Suprapubic skin (tissue), 4 donors: Measurements from ENCODE around the gene LGR4. TPM values are rescaled to one million over a fixed set of nuclear protein-coding genes. Genes with fewer than 3 reads are reported as not detected.

Source experiments
- DNase-seq, 2 donors: peaks; one replicate each; pipeline ENCODE4 v3.0.0-alpha.2; 2019; ENCODE audit warnings: low spot score in 2 of 2
- H3K27ac ChIP-seq: fragments of 200-600 bp; sonication (generic); one replicate; pipeline ENCODE4 v1.5.1; 2019
- H3K27me3 ChIP-seq: fragments of 200-600 bp; sonication (generic); one replicate; pipeline ENCODE4 v1.5.1; 2019
- H3K36me3 ChIP-seq: fragments of 200-600 bp; sonication (generic); one replicate; pipeline ENCODE4 v1.5.1; 2019
- H3K4me1 ChIP-seq: fragments of 200-600 bp; sonication (generic); one replicate; pipeline ENCODE4 v1.5.1; 2019
- H3K4me3 ChIP-seq: fragments of 200-600 bp; sonication (generic); one replicate; pipeline ENCODE4 v1.5.1; 2019; ENCODE audit warnings: mild to moderate bottlenecking
- H3K9me3 ChIP-seq: fragments of 200-600 bp; sonication (generic); one replicate; pipeline ENCODE4 v1.5.1; 2019
- CTCF ChIP-seq, 2 donors: fragments of 200-600 bp in 1 of 2; fragments of 450-650 bp in 1 of 2; sonication (generic) in 1 of 2; IDR thresholded peaks; one replicate each; pipeline ENCODE4 v1.5.1; 2016 to 2019; ENCODE audit warnings: antibody characterized with exemption in 2 of 2, mild to moderate bottlenecking in 1 of 2, moderate library complexity in 1 of 2
- EP300 ChIP-seq: sonication (generic); formaldehyde crosslinking; IDR thresholded peaks from one replicate; pipeline ENCODE4 v1.6.1; 2017; ENCODE audit warnings: antibody characterized with exemption
- POLR2A ChIP-seq, 2 donors: fragments of 450-650 bp; IDR thresholded peaks; one replicate each; pipeline ENCODE4 v1.6.1; 2017; ENCODE audit warnings: antibody characterized with exemption in 2 of 2, mild to moderate bottlenecking in 2 of 2, moderate library complexity in 2 of 2
- POLR2AphosphoS5 ChIP-seq, 3 donors: sonication (generic); formaldehyde crosslinking; IDR thresholded peaks; one replicate each; pipeline ENCODE4 v1.6.1; 2017; ENCODE audit warnings: antibody characterized with exemption in 3 of 3
- WGBS: methylation state at CpG from one replicate; pipeline ENCODE4 v1.1.5; 2018; 5-methylcytosine and 5-hydroxymethylcytosine counted together
- total RNA-seq, 4 donors: library from RNA; depleted of rRNA; stranded (reverse); fragments of >200 nt; gene quantifications; one replicate each; pipeline ENCODE4 v1.1.0, GENCODE V29; 2016

Gene LGR4
- total RNA-seq, 4 donors from 2014 or later: 54.7 to 143 (median 66.4) TPM

DNA sequence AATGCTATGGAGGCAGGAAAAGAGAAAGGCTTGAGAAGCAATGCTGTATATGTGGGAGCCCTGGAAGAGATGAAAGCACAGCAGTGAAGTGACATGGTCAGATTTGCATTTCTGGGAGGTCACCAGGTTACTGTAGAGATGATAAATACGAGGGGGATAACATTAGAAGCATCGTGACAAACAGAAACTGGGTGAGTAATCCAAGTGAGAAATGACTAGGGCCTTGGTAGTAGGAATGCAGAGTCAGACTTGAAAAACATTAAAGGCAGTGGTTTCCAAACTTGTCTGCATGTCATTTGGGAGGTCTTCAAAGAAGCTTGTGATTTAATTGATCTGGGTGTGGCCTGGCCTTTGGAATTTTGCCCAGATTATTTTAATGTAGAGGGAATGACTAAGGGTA, 153.5 kb downstream of the LGR4 start:
- no peak for TF ChIP-seq CTCF (IDR thresholded peaks at IDR 0.05)
- no peak for TF ChIP-seq POLR2A (IDR thresholded peaks at IDR 0.05)
- no peak for TF ChIP-seq POLR2AphosphoS5 (IDR thresholded peaks at IDR 0.05)
- no peak for TF ChIP-seq EP300
- no peak overlapping the region for H3K27ac ChIP-seq
- 24% methylated on average over 2 of the region's 2 CpGs for WGBS

GRCh38 chr11:27317751-27318150, 154.8 kb downstream of the LGR4 start:
- no peak overlapping the region for H3K27ac ChIP-seq
- H3K27me3 ChIP-seq: no peaks in the 10 kb centered on the region
- no peak for TF ChIP-seq EP300
- TF ChIP-seq POLR2AphosphoS5 (IDR thresholded peaks at IDR 0.05): no peak
- no peak for TF ChIP-seq POLR2A (IDR thresholded peaks at IDR 0.05)
- TF ChIP-seq CTCF (IDR thresholded peaks at IDR 0.05): no peak
- 82% methylated on average over 2 of the region's 2 CpGs for WGBS
- no peaks in the 10 kb centered on the region for H3K9me3 ChIP-seq
- H3K4me3 ChIP-seq: no peak overlapping the region
- no peaks in the 10 kb centered on the region for H3K36me3 ChIP-seq
- H3K4me1 ChIP-seq: no peaks in the 10 kb centered on the region
- no peak for DNase-seq

More for the DNA sequence above, 153.5 kb downstream of the LGR4 start:
- Histone ChIP-seq H3K4me3 (no peak overlapping the region), H3K27me3 (no peaks in the 10 kb centered on the region), H3K4me1 (no peaks in the 10 kb centered on the region), H3K9me3 (no peaks in the 10 kb centered on the region), H3K36me3 (no peaks in the 10 kb centered on the region)
- DNase-seq: no peak

Other genes with a start within 250 kb of the LGR4 start
- gene CCDC34, start 109.6 kb downstream of the LGR4 start, total RNA-seq: 1 to 10 TPM; 3.2 to 8.0 (median 4.0) TPM
- gene LIN7C, start 34.0 kb upstream of the LGR4 start, total RNA-seq: 10 to 100 TPM; 31.7 to 45.5 (median 42.6) TPM
- 1 to 10 TPM in 1 of 4 donors, under 1 TPM in 3; 0.17 to 2.0 (median 0.54) TPM for gene BDNF, start 227.7 kb upstream of the LGR4 start, total RNA-seq